ENCODE data around the gene USP44.

DNA sequence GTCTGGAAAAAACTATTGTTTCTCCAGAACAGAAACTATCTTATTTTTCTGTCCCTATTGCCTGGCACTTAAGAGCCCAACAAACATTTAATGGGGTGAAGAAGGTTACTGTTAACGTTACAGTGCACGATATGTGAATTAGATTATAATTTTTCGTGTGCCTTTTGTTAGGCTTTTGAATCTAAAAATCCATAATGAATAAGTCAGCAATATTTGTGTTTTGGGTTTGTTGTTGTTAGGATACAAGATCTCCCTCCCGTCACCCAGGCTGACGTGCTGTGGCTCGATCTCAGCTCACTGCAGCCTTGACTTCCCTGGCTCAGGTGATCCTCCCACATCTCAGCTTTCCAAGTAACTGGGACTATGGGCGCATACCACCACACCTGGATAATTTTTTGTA, 69.4 kb downstream of the USP44 start:
- TF ChIP-seq, protein P1, sequence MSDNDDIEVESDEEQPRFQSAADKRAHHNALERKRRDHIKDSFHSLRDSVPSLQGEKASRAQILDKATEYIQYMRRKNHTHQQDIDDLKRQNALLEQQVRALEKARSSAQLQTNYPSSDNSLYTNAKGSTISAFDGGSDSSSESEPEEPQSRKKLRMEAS (IDR thresholded peaks at IDR 0.05), result no peak
- TF ChIP-seq, protein P2, sequence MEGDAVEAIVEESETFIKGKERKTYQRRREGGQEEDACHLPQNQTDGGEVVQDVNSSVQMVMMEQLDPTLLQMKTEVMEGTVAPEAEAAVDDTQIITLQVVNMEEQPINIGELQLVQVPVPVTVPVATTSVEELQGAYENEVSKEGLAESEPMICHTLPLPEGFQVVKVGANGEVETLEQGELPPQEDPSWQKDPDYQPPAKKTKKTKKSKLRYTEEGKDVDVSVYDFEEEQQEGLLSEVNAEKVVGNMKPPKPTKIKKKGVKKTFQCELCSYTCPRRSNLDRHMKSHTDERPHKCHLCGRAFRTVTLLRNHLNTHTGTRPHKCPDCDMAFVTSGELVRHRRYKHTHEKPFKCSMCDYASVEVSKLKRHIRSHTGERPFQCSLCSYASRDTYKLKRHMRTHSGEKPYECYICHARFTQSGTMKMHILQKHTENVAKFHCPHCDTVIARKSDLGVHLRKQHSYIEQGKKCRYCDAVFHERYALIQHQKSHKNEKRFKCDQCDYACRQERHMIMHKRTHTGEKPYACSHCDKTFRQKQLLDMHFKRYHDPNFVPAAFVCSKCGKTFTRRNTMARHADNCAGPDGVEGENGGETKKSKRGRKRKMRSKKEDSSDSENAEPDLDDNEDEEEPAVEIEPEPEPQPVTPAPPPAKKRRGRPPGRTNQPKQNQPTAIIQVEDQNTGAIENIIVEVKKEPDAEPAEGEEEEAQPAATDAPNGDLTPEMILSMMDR (IDR thresholded peaks at IDR 0.05 in 2 of 3, conservative IDR thresholded peaks at IDR 0.05 in 1 of 3; ENCODE audit: borderline replicate concordance in 1 of 3, insufficient read depth in 1 of 3, low read depth in 2 of 3, low read length in 2 of 3), result no peak
- no peak for TF ChIP-seq POLR2A (IDR thresholded peaks at IDR 0.05; ENCODE audit: borderline replicate concordance, extremely low read depth, insufficient read depth, insufficient read length)
- no peak for TF ChIP-seq YY1 (IDR thresholded peaks at IDR 0.05; ENCODE audit: extremely low read depth, insufficient replicate concordance, low read depth, low read length)
- TF ChIP-seq ZNF274 (IDR thresholded peaks at IDR 0.05; ENCODE audit: low read depth, low read length), result no peak
- no peak for TF ChIP-seq SRF (IDR thresholded peaks at IDR 0.05; ENCODE audit: low read depth)
- TF ChIP-seq POLR2AphosphoS5 (IDR thresholded peaks at IDR 0.05; ENCODE audit: low read depth, low read length), result no peak
- no peak for TF ChIP-seq RAD21 (IDR thresholded peaks at IDR 0.05; ENCODE audit: low read depth)
- TF ChIP-seq ZFX (IDR thresholded peaks at IDR 0.05), result no peak
